ENCODE measurements around the gene CAMK4.
"Not testable (repeated sequence)": the region's sequence is repeated elsewhere in the genome, so short reads cannot be mapped to it uniquely, and the experiment has no call there.

The CAMK4 gene

DNA sequence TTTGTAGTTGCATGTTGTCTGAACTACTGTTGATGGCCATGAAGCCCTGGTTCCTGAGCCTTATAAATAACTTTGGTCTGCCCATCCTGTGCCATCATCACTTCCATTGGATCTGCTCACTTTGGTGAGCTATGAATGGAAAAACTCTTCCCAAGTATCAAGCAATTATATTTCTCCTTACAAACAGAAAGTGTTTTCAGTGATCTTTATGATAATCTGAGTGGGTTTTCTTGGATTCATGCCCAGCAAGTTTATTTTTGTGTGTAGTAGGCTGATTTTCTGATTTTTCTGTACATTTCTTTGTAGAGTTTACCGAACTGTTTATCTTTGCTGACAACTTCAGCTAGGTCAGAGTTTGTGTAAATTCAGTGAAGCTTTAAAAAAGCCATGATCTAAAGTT lies 31.0 kb downstream of the CAMK4 start:
- no peak for DNase-seq (ENCODE audit: low read depth in 1 of 2, low spot score in 1 of 2)

DNA sequence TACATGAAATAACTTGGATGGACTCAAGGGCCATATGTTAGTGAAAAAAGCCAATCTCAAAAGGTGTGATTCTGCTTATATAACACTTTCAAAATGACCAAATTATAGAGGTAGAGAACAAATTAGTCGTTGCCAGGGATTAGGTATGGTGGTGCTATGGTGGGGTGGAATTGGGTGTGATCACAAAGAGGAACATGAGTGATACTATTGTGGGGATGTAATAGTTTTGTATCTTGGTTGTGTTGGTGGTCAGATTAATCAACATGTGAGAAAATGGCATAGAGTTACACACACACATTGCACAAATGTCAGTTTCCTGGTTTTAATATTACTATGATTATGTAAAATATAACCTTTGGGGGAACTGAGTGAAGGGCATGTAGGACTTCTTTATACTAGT lies 31.9 kb downstream of the CAMK4 start:
- DNase-seq (ENCODE audit: low read depth in 1 of 2, low spot score in 1 of 2), result no peak

DNA sequence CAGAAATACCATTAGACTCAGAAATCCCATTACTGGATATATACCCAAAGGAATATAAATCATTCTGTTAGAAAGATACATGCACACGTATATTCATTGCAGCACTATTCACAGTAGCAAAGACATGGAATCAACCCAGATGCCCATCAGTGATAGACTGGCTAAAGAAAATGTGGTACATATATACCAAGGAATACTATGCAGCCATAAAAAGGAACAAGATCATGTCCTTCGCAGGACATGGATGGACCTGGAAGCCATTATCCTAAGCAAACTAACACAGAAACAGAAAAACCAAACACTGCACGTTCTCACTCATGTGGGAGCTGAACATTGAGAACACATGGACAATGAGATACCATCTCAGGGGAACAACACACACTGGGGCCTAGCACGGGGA lies 33.4 kb downstream of the CAMK4 start:
- DNase-seq (ENCODE audit: low read depth in 1 of 2, low spot score in 1 of 2), result not testable (repeated sequence)

DNA sequence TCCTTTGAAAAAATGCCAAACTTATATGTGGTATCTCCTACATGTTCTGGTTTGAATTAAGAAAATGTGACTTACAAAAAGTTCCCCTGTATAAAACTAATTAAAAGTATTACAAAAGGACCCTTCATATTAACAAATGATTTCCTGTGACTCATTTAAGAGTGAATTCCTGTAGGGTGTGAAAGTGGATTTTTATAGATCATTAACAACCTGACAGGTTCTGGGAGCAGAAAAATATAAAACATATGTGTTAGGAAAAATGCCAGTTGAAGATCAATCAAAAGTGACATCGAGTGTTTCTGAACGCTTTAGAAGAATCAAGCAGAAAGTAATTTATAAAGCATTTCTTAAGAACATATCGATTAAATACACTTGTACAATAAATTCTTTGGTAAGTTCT lies 35.5 kb downstream of the CAMK4 start:
- no peak for DNase-seq (ENCODE audit: low read depth in 1 of 2, low spot score in 1 of 2)

GRCh38 chr5:111261610-111262009 lies 37.4 kb downstream of the CAMK4 start:
- no peak for DNase-seq (ENCODE audit: low read depth in 1 of 2, low spot score in 1 of 2)

GRCh38 chr5:111262153-111262552 lies 38.0 kb downstream of the CAMK4 start:
- no peak for DNase-seq (ENCODE audit: low read depth in 1 of 2, low spot score in 1 of 2)

- DNase-seq (ENCODE audit: low read depth in 1 of 2, low spot score in 1 of 2), result no peak
Observed at GRCh38 chr5:111262815-111263214, 38.6 kb downstream of the CAMK4 start.

DNA sequence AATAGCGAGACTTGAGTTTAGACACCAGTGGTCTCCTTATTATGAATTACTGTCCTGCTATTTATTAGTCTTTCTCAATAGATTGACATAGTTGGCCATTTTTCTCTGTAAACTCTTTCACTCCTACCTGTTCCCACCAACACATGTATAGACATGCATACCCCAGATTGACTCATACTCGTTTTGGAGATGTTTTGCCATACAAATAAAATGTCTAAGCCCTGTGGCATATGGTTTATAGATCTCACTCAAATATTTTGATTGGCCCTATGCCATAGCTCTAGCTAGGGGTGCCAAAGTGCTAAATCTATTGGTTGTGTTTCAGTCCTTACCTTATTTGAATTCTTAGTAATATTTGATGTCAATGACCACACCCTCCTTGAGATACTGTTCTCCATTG lies 42.3 kb downstream of the CAMK4 start:
- DNase-seq (ENCODE audit: low read depth in 1 of 2, low spot score in 1 of 2), result no peak

GRCh38 chr5:111268300-111268699 lies 44.1 kb downstream of the CAMK4 start:
- DNase-seq (ENCODE audit: low read depth in 1 of 2, low spot score in 1 of 2), result no peak

GRCh38 chr5:111271885-111272284 lies 47.7 kb downstream of the CAMK4 start:
- no peak for DNase-seq (ENCODE audit: low read depth in 1 of 2, low spot score in 1 of 2)

- DNase-seq (ENCODE audit: low read depth in 1 of 2, low spot score in 1 of 2), result no peak
Observed at GRCh38 chr5:111277061-111277460, 52.9 kb downstream of the CAMK4 start.

DNA sequence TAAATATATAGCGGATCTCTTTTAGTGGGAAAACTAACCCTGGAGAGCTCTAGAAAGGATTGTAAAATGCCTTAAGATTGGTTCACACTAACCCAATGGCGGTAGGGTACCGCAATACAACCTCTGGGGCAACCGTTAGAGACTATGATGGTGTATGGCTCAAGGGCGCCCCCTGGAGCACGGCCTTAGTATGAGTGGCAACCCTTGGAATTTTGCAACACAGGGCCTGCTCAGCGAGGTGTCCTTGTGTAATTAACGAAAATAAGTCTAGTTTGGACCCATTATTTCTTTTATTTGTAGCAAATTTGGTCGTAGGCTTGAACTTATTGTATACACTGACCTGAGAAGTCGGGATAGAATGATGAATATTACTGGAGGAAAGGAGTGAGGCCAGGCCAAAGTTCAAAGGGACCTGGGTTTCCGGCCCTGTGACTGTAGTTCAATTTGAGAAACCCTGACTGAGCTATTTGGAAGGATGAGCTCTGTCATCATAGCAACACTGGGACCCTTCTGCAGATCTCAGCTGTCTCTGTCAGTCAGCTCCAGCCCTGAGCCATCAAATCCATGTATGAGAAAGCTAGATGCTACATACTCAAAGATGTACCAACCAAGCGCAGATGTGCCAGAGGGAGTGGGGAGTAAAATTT lies 54.8 kb downstream of the CAMK4 start:
- peak; percentile 71 to 87 for DNase-seq (ENCODE audit: low read depth in 1 of 2, low spot score in 1 of 2)

DNA sequence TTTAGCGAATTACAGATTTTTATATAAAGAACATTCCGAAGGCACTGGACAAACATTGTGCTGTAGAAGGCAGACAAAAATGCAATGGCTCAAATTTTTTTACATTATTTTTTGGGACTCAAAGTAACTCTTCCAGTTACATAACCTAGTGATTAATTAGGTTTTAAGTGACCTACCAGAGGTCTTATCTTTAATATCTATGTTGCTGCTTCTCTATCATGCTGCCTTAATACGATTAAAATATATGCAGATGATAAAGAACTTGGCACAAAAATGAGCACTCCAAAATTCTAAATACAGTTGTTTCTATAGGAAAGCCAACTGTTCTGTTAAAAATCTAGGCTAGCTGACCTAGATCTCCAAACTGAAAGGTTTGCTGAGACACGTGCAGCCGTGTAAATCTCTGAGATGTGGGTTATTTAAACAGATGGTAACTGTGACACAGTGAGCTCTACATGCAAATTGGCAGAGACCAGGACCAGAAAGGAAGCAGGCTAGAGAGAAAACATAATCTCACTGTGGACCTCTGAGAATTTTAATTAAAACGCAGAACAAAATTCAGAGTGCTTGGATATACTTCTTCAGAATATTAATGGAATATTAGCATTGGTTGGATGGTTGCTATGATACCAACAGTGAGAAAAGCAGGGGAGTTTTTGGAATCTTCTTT lies 56.2 kb downstream of the CAMK4 start:
- DNase-seq (ENCODE audit: low read depth in 1 of 2, low spot score in 1 of 2), result no peak

GRCh38 chr5:111282798-111283197 lies 58.6 kb downstream of the CAMK4 start:
- no peak for DNase-seq (ENCODE audit: low read depth in 1 of 2, low spot score in 1 of 2)

GRCh38 chr5:111284825-111285224 lies 60.6 kb downstream of the CAMK4 start:
- DNase-seq (ENCODE audit: low read depth in 1 of 2, low spot score in 1 of 2), result no peak

DNA sequence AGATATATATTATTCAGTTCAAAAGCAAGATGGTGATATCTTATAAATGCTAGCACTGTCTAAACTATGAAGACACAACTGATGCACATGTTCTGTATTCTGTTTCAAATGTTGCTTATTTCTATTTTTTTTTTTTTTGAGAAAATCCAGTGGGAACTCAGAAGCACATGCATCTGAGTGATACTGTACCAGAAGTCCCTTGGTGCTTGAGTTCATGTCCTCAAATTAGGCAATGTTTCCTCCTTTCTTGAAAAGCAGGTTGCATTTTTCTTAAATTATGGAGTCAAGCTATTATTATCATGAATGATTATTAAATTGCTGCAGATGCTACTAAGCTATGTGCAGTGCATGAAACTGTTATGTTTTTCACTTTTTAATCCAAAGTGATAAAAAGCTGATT lies 70.4 kb downstream of the CAMK4 start:
- no peak for DNase-seq (ENCODE audit: low read depth in 1 of 2, low spot score in 1 of 2)

DNA sequence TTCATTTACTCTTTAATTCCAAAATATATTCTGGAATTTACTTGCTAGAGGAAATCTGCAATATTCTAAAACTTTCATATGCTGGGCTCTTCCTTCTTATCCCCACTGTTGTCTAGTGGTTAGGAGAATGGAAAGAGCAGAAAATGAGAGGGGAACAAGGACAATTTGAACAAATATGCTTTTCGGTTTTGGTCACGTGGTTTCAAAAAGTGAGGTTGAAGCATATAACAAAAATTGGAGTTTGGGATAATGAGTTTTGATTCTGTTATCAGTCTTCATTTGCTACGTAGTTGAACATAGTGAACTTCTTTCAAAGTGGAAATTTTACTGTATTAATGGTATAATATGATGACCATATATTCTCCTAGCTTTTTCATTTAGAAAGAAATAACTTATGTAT lies 71.5 kb downstream of the CAMK4 start:
- no peak for DNase-seq (ENCODE audit: low read depth in 1 of 2, low spot score in 1 of 2)

DNA sequence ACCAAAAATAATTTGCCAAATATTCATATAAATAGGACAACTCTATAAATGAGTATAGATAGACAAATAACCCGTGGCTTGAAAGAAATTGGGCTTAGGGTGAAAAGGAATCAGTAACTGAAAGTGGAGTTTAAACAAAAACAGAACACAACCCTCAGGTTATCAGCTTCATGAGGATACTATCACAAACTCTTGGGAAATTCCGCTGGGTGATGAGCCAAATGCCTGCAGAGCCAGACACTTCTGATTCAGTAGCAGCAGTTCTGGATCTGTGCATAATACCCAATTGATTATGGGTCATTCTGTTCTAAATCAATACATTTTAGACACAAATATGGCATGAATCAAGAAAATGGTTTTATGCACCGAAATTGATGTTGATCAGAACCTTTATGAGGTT lies 72.4 kb downstream of the CAMK4 start:
- DNase-seq (ENCODE audit: low read depth in 1 of 2, low spot score in 1 of 2), result no peak

DNA sequence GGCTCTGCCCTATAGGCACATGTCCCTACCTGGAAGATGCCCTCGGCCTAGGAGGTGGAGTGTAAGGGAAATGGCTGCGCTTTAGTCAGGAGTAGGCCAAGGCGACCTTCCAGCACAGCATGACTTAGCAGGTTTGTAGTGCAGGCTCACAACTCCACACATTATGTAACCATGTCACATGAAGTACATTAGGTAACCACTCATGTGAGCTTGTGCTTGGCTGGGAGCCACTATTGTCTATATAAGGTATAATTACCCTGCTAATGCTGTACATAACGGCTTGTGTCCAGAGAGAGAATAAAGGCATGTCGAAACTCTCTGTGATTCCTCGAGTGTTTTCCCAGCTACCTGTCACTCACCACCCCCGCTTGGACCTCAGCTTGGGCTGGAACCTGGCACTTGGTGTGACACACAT lies 74.9 kb downstream of the CAMK4 start:
- DNase-seq (ENCODE audit: low read depth in 1 of 2, low spot score in 1 of 2), result no peak

GRCh38 chr5:111299831-111300432 lies 75.7 kb downstream of the CAMK4 start:
- no peak for DNase-seq (ENCODE audit: low read depth in 1 of 2, low spot score in 1 of 2)

- DNase-seq (ENCODE audit: low read depth in 1 of 2, low spot score in 1 of 2), result no peak
Observed at GRCh38 chr5:111301264-111301663, 77.1 kb downstream of the CAMK4 start.

- DNase-seq (ENCODE audit: low read depth in 1 of 2, low spot score in 1 of 2), result not testable (repeated sequence)
Observed at GRCh38 chr5:111302043-111302442, 77.9 kb downstream of the CAMK4 start.

DNA sequence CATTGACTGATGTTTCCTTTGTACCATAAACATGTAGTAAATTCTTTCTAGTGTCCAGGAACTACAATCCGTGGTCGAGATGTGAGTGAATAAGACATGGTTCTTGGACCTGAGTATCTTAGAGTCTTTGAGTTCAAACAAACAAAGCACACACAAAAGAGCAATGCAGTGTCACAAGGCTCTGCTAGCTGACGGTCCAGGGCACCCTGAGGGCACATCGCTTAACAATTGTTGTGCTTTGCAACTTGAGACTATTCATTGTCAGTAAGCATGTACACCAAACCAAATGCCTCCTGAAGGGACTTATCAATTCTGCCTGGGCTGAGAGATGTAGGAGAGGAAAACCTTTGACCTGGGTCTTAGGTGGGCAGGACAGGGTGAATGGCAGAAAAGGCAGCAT lies 84.8 kb downstream of the CAMK4 start:
- DNase-seq (ENCODE audit: low read depth in 1 of 2, low spot score in 1 of 2), result no peak

Data from stimulated activated CD4-positive, alpha-beta T cell treated with anti-CD3 and anti-CD28 coated beads, Interleukin-15, amount 100 ng/mL, for 1 hour (primary cell).